ENCODE data around the gene WWTR1. TPM values are rescaled to one million over a fixed set of nuclear protein-coding genes. Genes with fewer than 3 reads are reported as not detected.

Gene WWTR1
- total RNA-seq, 1 donor: 205 TPM

DNA sequence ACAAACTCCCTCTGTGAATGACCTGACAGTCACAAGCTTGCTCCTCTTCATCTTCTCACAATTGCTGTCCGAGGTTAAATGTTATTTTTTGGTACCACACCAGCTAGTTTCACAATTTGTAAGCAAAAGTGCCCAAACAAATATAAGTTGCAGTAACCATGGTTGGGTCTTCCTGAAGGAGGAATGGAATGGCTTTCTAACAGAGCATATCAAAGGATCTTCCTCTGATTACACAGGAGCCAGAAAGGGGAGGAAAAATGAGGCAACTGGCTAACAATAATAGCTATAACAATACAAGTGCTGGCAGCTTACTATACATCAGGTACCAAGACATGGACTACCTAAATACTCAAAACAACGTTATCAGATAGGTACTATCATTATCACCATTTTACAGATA is 90.4 kb downstream of the WWTR1 start:
- DNase-seq (ENCODE audit: low read depth): no peak
- no peak overlapping the region for H3K4me3 ChIP-seq (ENCODE audit: low read depth, low read length)
- TF ChIP-seq, protein P1, sequence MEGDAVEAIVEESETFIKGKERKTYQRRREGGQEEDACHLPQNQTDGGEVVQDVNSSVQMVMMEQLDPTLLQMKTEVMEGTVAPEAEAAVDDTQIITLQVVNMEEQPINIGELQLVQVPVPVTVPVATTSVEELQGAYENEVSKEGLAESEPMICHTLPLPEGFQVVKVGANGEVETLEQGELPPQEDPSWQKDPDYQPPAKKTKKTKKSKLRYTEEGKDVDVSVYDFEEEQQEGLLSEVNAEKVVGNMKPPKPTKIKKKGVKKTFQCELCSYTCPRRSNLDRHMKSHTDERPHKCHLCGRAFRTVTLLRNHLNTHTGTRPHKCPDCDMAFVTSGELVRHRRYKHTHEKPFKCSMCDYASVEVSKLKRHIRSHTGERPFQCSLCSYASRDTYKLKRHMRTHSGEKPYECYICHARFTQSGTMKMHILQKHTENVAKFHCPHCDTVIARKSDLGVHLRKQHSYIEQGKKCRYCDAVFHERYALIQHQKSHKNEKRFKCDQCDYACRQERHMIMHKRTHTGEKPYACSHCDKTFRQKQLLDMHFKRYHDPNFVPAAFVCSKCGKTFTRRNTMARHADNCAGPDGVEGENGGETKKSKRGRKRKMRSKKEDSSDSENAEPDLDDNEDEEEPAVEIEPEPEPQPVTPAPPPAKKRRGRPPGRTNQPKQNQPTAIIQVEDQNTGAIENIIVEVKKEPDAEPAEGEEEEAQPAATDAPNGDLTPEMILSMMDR (IDR thresholded peaks at IDR 0.05; ENCODE audit: insufficient read depth, low read length): no peak

DNA sequence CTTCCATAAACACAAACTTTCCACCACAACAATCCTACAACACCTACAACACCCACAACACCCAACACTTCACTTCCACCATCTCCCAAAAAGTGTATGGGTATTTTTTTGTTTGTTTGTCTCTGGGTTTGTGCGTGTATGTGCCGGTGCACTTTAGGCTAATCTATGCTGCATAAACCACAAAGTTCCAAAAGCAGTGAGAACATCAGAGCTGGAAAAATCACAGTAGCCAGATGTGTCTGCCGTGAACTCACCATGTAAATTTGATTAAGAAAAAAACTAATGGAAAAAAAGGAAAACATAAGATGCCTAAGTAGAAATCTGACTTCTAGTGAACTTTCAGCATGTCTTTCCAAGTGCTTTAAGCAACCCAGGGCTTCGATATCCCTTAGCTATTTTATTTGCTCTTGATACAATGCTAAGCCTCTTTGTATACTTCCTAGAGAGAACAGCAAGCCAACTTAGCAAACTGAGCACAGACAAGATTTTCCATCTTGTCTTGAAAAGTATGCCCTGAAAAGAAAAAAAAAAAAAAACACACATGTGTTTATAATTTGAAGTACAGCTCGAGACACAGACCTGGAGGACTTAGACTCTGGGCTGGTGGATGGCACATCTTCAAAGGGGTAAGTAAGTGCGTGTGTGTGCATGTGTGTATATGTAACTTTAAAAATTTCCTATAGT is 91.4 kb downstream of the WWTR1 start:
- no peak overlapping the region for H3K4me3 ChIP-seq (ENCODE audit: low read depth, low read length)
- TF ChIP-seq, protein P1 (IDR thresholded peaks at IDR 0.05; ENCODE audit: insufficient read depth, low read length): no peak

DNA sequence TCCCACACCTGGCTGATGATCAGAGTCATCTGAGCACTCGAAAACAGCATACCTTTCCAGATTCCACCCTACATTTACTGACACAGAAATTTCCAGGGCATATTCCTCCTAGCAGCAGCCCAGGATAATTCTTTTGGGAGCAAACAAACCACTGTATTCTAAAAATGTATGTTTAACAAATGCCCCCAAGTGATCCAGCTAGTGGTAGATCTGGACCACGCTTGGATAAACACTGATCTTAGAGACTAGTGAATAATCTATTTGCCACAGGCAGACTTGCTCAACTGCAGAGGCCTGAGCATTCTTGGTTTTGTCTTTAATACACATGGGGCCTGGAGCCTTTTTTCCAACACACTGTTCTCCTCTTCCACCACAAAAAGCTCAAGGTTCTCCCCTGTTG is 93.7 kb downstream of the WWTR1 start:
- TF ChIP-seq, protein P1 (IDR thresholded peaks at IDR 0.05; ENCODE audit: insufficient read depth, low read length): no peak
- H3K4me3 ChIP-seq (ENCODE audit: low read depth, low read length): no peak overlapping the region
- DNase-seq (ENCODE audit: low read depth): peak; percentile 38

More for the DNA sequence above, 91.4 kb downstream of the WWTR1 start:
- peak; percentile 50 for DNase-seq (ENCODE audit: low read depth)

DNA sequence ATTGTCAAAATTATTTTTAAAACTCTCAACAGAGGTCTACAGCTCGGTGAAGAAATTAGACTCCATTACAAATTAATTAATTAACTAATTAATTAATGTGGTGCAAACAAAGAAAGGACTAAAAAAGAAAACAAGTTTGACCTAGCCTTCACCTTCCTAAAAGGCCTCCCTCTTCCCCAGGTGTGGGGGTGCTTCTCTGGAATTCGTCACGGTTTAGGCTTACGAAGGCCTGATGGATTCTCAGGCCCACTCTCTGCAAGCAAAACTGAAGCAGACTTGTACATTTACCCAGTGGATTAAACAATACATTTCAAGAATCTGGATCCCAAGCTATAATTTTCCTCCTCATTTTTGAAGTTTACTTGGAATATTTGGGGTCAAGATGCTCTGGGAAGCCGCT is 94.7 kb downstream of the WWTR1 start:
- no peak overlapping the region for H3K4me3 ChIP-seq (ENCODE audit: low read depth, low read length)
- DNase-seq (ENCODE audit: low read depth): no peak
- TF ChIP-seq, protein P1 (IDR thresholded peaks at IDR 0.05; ENCODE audit: insufficient read depth, low read length): no peak

DNA sequence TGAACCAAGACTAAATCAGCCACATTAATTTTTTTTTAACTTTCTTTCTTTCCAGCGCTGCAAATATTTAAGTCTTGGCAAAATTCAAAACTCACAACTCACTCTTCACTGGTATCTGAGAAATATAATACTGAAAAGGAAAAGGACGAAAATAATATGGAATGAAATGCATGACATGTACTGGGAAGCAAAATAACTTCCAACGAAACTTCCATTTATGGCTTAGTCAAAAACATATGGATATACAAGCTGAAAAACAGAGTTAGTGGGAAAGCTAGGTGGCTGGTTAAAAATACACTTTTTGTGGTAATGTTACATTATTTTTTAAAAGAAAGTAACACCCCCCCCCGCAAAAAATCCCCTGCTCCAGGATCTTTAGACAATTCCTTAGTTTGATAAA is 97.2 kb downstream of the WWTR1 start:
- no peak overlapping the region for H3K4me3 ChIP-seq (ENCODE audit: low read depth, low read length)
- DNase-seq (ENCODE audit: low read depth): no peak
- TF ChIP-seq, protein P1 (IDR thresholded peaks at IDR 0.05; ENCODE audit: insufficient read depth, low read length): no peak

DNA sequence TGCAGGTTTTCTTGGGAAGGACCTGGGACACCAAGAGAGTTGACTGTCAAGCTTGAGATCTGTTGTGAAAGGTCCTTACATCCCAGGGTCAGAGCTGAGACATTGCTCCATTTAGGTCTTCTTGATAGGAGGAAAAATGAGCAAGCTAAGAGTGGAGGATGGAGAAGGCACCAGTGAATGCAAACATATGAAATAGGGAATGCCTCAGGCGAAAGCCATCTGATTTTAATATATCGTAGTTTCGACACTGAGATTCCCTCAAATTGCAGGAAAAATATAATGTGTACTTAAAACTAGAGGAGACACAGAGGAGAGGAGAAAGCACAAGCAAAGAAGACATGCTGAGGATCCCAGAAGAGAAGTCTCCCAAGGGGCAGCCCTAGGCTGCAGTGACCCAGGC is 97.8 kb downstream of the WWTR1 start:
- TF ChIP-seq, protein P1 (IDR thresholded peaks at IDR 0.05; ENCODE audit: insufficient read depth, low read length): no peak
- DNase-seq (ENCODE audit: low read depth): no peak
- no peak overlapping the region for H3K4me3 ChIP-seq (ENCODE audit: low read depth, low read length)

DNA sequence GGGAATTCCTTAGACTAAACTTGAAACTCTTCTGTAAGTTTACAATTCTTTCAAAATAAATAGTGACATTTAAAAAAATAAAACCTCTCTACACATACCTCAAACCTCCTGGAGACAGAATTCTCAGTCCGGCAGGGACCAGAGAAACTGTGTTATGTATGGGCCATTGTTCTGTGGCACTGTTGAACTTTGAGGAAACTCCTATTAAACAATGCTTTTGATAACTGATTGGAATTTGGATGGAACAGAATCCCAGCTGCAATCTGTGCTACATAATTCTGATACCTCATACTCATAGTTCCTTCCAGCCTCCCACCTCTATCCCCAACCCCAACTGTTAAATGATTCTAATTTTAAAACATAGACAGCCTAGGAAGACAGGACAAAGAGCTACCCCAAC is 98.3 kb downstream of the WWTR1 start:
- peak; percentile 53 for DNase-seq (ENCODE audit: low read depth)
- H3K4me3 ChIP-seq (ENCODE audit: low read depth, low read length): no peak overlapping the region
- TF ChIP-seq, protein P1 (IDR thresholded peaks at IDR 0.05; ENCODE audit: insufficient read depth, low read length): no peak
